Measurements from ENCODE around the gene NTN5.
"Not testable (repeated sequence)": the region's sequence is repeated elsewhere in the genome, so short reads cannot be mapped to it uniquely, and the experiment has no call there.

Gene NTN5

DNA sequence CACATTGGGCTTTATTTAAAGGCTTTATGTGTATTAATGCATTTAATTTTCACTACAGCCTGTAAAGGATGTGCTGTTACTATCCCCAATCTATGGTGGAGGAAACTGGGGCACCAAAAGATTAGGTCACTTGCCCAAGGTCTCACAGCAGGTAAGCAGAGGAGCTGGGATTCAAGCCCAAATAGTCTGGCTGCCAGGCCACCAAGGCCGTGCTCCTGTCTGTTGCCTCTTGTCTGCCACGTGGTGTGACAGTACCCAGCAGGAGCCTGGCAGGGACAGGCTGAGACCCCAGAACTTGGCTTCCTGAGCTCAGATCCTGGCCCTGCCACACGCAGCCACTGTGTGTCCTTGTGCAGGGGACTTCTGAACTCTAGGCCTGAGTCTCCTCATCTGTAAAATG lies 4.5 kb downstream of the NTN5 start:
- Histone ChIP-seq H3K27ac (ENCODE audit: low read depth, low read length) (no peak overlapping the region), H3K9me3 (ENCODE audit: insufficient read depth, low read depth, low read length) (no peaks in the 10 kb centered on the region), H3K9ac (ENCODE audit: low read depth, low read length) (no peak overlapping the region), H3K4me1 (ENCODE audit: insufficient read depth, low read length) (0 out of 2 replicates have a peak, but pooled peaks cover 2% of the 10 kb centered on the region), H3K36me3 (ENCODE audit: insufficient read depth, low read length) (no peaks in the 10 kb centered on the region), H3K4me3 (ENCODE audit: low read length) (no peak overlapping the region), H3K27me3 (ENCODE audit: insufficient read depth, low read length) (peaks cover under 1% of the 10 kb centered on the region; the same call in 1 of the 2 replicates)
- 85% methylated on average over 3 of the region's 3 CpGs for WGBS

DNA sequence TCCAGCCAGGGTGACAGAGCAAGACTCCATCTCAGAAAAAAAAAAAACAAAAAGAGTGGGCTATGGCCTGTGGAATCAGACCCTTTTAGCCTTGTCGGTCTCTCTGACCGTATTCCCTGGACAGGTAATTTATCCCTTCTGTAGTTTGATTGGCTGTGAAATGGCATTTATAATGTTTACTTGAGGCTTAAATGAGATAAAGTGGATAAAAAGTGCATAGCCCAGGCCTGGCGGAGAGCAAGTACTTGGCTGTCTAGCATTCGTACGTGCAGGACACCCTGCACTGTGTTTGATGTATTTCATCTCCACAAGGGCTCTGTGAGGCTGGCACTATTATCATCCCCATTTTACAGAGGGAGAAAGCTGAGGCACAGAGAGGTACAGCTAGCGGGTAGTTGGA lies 7.0 kb downstream of the NTN5 start:
- Histone ChIP-seq H3K9me3 (ENCODE audit: insufficient read depth, low read depth, low read length) (no peaks in the 10 kb centered on the region), H3K36me3 (ENCODE audit: insufficient read depth, low read length) (no peaks in the 10 kb centered on the region), H3K4me3 (ENCODE audit: low read length) (no peak overlapping the region), H3K27me3 (ENCODE audit: insufficient read depth, low read length) (no peaks in the 10 kb centered on the region), H3K4me1 (ENCODE audit: insufficient read depth, low read length) (no peaks in the 10 kb centered on the region), H3K9ac (ENCODE audit: low read depth, low read length) (no peak overlapping the region), H3K27ac (ENCODE audit: low read depth, low read length) (no peak overlapping the region)
- WGBS: 93% methylated on average over 6 of the region's 6 CpGs

DNA sequence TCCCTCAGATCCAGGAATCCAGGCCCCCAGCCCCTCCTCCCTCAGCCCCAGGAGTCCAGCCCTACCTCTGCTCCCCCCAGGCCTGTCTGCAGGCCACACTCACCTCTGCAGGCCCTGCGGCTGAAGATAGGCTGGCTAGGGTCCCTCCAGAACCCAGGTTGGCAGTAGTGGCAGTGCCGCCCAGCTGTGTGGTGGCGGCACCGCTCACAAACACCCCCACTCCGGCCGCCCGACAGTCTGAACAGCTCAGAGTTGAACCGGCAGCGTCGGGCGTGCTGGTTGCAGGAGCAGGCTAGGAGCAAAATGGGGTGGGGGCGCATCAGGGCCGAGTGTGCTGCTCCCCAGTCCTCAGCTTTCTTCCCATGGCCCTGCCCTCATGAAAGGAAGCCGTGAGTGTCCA lies 8.3 kb downstream of the NTN5 start:
- Histone ChIP-seq H3K4me1 (ENCODE audit: insufficient read depth, low read length) (no peaks in the 10 kb centered on the region), H3K36me3 (ENCODE audit: insufficient read depth, low read length) (no peaks in the 10 kb centered on the region), H3K9me3 (ENCODE audit: insufficient read depth, low read depth, low read length) (no peaks in the 10 kb centered on the region), H3K27me3 (ENCODE audit: insufficient read depth, low read length) (no peaks in the 10 kb centered on the region), H3K9ac (ENCODE audit: low read depth, low read length) (no peak overlapping the region), H3K4me3 (ENCODE audit: low read length) (no peak overlapping the region), H3K27ac (ENCODE audit: low read depth, low read length) (no peak overlapping the region)
- WGBS: 90% methylated on average over 14 of the region's 14 CpGs

DNA sequence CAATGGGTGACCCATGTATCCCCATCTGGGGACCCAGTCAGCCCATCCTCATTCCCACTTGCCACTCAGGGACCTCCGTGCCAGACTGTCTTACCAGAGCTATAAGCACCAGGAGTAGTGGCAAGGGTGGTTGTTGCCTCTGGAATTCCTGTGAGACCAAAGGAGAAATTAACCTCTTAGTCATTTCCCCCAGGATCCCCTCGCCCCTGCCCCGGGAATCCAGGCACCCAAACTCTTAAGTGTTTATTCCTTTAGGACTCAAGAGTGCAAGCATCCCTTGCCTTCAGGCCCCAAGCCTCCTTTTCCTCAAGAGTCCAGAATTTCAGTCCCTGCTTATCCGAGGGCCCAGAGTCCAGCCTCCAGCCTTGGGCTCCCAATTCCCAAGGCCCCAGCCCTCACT lies 9.2 kb downstream of the NTN5 start:
- Histone ChIP-seq H3K4me1 (ENCODE audit: insufficient read depth, low read length) (no peaks in the 10 kb centered on the region), H3K4me3 (ENCODE audit: low read length) (no peak overlapping the region), H3K9ac (ENCODE audit: low read depth, low read length) (no peak overlapping the region), H3K9me3 (ENCODE audit: insufficient read depth, low read depth, low read length) (no peaks in the 10 kb centered on the region), H3K27me3 (ENCODE audit: insufficient read depth, low read length) (no peaks in the 10 kb centered on the region), H3K27ac (ENCODE audit: low read depth, low read length) (no peak overlapping the region), H3K36me3 (ENCODE audit: insufficient read depth, low read length) (no peaks in the 10 kb centered on the region)
- 91% methylated on average over 4 of the region's 4 CpGs for WGBS

DNA sequence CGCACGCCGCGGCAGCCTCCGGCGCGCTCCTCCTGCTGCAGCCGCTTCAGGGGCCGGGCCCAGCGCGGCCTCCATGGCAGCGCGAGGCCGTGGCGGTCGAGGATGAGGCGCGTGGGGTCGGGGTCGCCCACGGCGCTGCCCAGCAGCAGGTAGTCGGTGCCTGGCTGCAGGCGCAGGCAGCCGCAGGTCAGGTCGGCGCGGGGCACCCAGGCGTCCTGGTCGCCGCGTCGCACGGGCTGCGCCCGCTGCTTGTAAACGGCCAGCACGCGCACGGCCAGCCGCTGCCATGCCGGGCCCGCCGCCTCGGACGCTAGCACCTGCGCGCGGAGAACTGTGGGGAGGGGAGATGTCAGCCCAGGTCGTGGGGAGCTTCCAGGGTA lies 11.1 kb downstream of the NTN5 start:
- H3K9me3 ChIP-seq (ENCODE audit: insufficient read depth, low read depth, low read length): no peaks in the 10 kb centered on the region
- H3K9ac ChIP-seq (ENCODE audit: low read depth, low read length): no peak overlapping the region
- no peak overlapping the region for H3K4me3 ChIP-seq (ENCODE audit: low read length)
- no peaks in the 10 kb centered on the region for H3K36me3 ChIP-seq (ENCODE audit: insufficient read depth, low read length)
- no peaks in the 10 kb centered on the region for H3K27me3 ChIP-seq (ENCODE audit: insufficient read depth, low read length)
- H3K27ac ChIP-seq (ENCODE audit: low read depth, low read length): no peak overlapping the region
- WGBS: 96% methylated on average over 50 of the region's 50 CpGs
- H3K4me1 ChIP-seq (ENCODE audit: insufficient read depth, low read length): 0 out of 2 replicates have a peak, but pooled peaks cover 3% of the 10 kb centered on the region

DNA sequence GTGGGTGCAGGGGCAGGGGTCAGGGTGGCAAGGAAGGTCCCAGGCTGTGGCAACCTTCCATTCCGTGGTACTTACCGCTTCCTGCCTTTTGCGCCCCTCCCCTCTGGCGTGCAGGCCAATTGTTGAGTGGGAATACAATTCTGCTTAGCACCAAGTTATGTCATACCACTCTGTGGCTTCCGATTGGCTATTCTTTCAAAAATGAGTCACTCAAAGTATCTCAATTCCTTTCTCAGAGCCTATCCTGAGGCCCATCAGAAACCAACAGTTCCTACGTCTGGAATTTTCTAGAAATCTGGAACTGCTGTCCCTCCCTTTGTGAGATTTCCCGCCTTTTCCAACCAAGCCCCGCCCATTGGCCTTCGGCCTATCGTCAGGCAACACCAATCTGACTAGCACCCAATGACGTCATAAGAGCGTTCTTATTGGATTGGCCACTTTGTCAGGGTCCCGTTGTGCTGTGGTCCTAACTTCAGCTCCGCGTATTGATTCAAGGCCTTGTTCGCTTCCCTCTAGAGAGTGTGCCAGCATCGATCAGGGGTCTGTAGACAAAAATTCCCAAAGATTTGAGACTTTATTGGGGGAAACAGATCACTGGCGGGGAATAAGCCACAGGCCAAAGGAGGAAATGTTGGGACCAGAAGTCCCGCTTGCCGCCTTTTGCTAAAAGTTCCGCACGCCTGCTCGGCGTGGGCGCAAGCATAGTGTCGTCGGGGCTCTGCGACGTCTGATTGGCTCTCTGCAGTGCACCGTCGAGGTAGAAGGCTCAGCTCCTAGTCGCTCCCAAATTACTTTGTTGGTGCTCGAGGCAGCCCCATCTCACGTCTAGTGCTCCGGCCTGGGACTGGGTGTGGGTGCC lies 11.7 kb downstream of the NTN5 start:
- 0 out of 2 replicates have a peak, but pooled peaks cover 3% of the 10 kb centered on the region for H3K4me1 ChIP-seq (ENCODE audit: insufficient read depth, low read length)
- no peak overlapping the region for H3K27ac ChIP-seq (ENCODE audit: low read depth, low read length)
- H3K4me3 ChIP-seq (ENCODE audit: low read length): no peak overlapping the region
- no peaks in the 10 kb centered on the region for H3K36me3 ChIP-seq (ENCODE audit: insufficient read depth, low read length)
- H3K9me3 ChIP-seq (ENCODE audit: insufficient read depth, low read depth, low read length): no peaks in the 10 kb centered on the region
- 88% methylated on average over 35 of the region's 35 CpGs for WGBS
- no peaks in the 10 kb centered on the region for H3K27me3 ChIP-seq (ENCODE audit: insufficient read depth, low read length)
- no peak overlapping the region for H3K9ac ChIP-seq (ENCODE audit: low read depth, low read length)

DNA sequence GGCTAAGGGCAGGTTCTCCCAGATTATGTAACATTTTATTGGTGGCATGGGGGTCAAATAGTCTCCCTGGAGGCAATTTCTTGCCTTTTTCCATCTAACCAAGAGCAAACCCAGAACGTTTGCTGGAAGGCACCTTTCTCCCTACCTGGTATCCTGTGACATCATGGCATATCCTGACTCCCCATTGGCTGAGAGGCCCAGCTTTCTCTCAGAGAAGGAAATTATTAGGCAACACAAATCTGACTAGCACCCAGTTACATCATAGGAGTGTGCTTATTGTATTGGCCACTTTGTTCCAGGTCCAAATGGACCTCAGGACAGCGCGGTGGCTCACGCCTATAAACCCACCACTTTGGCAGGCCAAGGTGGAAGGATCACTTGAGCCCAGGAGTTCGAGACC lies 13.0 kb downstream of the NTN5 start:
- no peak overlapping the region for H3K27ac ChIP-seq (ENCODE audit: low read depth, low read length)
- no peak overlapping the region for H3K9ac ChIP-seq (ENCODE audit: low read depth, low read length)
- no peaks in the 10 kb centered on the region for H3K27me3 ChIP-seq (ENCODE audit: insufficient read depth, low read length)
- H3K4me1 ChIP-seq (ENCODE audit: insufficient read depth, low read length): peaks cover 4% of the 10 kb centered on the region; the same call in 1 of the 2 replicates
- H3K36me3 ChIP-seq (ENCODE audit: insufficient read depth, low read length): no peaks in the 10 kb centered on the region
- no peaks in the 10 kb centered on the region for H3K9me3 ChIP-seq (ENCODE audit: insufficient read depth, low read depth, low read length)
- 88% methylated on average over 5 of the region's 5 CpGs for WGBS
- H3K4me3 ChIP-seq (ENCODE audit: low read length): no peak overlapping the region

DNA sequence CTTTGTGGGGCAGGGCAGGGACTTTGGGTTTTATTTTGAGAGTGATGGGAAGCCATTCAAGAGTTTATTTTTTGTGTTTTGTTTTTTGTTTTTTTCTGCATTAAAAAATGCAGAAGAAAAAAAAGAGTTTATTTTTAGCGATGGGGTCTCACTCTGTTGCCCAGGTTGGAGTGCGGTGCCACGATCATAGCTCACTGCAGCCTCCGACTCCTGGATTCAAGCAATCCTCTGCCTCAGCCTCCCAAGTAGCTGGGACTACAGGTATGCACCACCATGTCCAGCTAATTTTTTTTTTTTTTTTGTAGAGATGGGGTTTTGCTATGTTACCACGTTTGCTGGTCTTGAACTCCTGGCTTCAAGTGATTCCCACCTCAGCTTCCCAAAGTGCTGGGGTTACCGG lies 14.3 kb downstream of the NTN5 start:
- no peaks in the 10 kb centered on the region for H3K27me3 ChIP-seq (ENCODE audit: insufficient read depth, low read length)
- peaks cover 7% of the 10 kb centered on the region; the same call in 1 of the 2 replicates for H3K4me1 ChIP-seq (ENCODE audit: insufficient read depth, low read length)
- no peak overlapping the region for H3K4me3 ChIP-seq (ENCODE audit: low read length)
- no peak overlapping the region for H3K9ac ChIP-seq (ENCODE audit: low read depth, low read length)
- no peak overlapping the region for H3K27ac ChIP-seq (ENCODE audit: low read depth, low read length)
- no peaks in the 10 kb centered on the region for H3K9me3 ChIP-seq (ENCODE audit: insufficient read depth, low read depth, low read length)
- H3K36me3 ChIP-seq (ENCODE audit: insufficient read depth, low read length): no peaks in the 10 kb centered on the region
- WGBS: 96% methylated on average over 6 of the region's 6 CpGs

DNA sequence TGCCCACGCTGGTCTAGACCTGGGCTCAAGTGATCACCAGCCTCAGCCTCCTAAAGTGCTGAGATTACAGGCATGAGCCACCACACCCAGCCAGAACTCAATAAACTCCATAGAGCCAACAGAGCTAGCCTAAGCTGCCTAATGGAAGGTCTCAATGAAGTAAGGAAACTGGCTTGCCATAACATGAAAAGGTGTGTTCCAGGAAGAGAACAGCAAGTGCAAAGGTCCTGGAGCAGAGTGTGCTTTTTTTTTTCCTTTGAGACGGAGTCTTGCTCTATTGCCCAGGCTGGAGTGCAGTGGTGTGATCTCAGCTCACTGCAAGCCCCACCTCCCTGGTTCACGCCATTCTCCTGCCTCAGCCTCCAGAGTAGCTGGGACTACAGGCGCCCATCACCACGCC lies 15.0 kb downstream of the NTN5 start:
- H3K36me3 ChIP-seq (ENCODE audit: insufficient read depth, low read length); H3K9me3 ChIP-seq (ENCODE audit: insufficient read depth, low read depth, low read length); H3K4me3 ChIP-seq (ENCODE audit: low read length); H3K27me3 ChIP-seq (ENCODE audit: insufficient read depth, low read length); H3K9ac ChIP-seq (ENCODE audit: low read depth, low read length); H3K4me1 ChIP-seq (ENCODE audit: insufficient read depth, low read length); H3K27ac ChIP-seq (ENCODE audit: low read depth, low read length): not testable (repeated sequence)
- WGBS: 97% methylated on average over 5 of the region's 5 CpGs

DNA sequence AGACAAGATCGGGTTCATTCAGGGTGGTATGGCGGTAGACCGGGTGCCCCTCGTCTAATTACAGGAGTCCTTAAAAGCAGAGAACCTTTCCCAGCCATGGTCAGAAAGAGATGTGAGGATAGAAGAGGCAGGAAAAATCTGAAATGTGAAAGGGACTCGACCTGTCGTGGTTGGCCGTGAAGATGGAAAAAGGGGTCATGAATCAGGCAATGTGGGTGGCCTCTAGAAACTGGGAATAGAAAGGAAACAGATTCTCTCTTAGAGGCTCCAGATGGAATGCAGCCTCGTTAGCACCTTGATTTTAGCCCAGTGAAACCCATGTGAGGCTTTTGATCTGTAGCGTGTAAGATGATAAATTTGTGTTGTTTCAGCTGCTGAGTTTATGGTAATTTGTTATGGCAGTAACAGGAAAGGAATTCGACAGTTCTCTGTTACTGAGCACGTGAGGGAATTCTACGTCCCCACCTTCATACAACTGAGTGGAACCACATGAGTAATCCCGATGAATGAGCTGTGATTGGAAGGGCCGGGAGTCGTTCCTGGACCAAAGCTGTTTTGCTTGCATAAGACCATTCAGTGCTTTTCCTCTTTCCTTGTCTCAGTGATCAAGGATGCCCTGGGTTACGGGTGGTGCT lies 15.9 kb downstream of the NTN5 start:
- Histone ChIP-seq H3K4me3 (ENCODE audit: low read length) (no peak overlapping the region), H3K27me3 (ENCODE audit: insufficient read depth, low read length) (no peaks in the 10 kb centered on the region), H3K9me3 (ENCODE audit: insufficient read depth, low read depth, low read length) (no peaks in the 10 kb centered on the region), H3K9ac (ENCODE audit: low read depth, low read length) (no peak overlapping the region), H3K27ac (ENCODE audit: low read depth, low read length) (no peak overlapping the region), H3K36me3 (ENCODE audit: insufficient read depth, low read length) (no peaks in the 10 kb centered on the region), H3K4me1 (ENCODE audit: insufficient read depth, low read length) (peaks cover 7% of the 10 kb centered on the region; the same call in 1 of the 2 replicates)
- WGBS: 48% methylated on average over 16 of the region's 16 CpGs

DNA sequence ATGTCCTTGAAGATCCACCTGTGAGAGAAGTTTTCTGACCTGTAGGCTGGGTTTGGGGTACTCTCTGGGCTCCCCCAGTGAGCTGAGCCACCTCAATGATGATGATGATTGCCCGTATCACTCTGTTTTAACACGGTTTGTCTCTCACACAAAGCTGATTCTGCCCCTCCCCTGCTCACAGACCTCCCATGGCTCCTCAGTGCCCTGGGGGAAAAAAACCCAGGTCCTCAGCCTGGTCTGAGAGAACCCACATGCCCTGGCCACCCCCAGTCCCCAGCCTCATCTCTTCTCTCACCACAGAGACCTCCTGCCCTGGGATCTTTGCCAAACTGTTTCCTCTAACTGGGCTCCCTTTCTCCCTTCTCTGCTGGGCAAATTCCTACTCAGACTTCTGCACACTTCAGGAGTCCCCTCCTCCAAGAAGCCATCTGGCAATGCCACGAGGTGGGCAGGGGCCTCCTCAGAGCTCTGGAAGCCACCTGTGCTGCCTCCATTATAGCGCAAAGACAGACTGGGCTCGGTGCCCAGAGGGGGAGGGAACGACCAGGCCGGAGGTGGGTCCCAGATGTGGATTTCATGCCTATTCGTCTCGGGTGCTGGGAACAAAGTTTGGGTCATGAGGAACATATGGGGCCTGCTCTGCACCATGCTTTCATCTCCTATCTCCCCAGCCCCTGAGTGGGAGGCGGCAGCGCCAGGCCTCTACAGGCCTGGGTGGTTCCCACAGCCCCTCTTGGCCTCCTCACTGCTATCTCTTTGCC lies 18.3 kb downstream of the NTN5 start:
- Histone ChIP-seq H3K27ac (ENCODE audit: low read depth, low read length) (no peak overlapping the region), H3K9ac (ENCODE audit: low read depth, low read length) (peak overlapping the region; percentile 26; the same call in 1 of the 2 replicates), H3K27me3 (ENCODE audit: insufficient read depth, low read length) (no peaks in the 10 kb centered on the region), H3K4me3 (ENCODE audit: low read length) (no peak overlapping the region), H3K9me3 (ENCODE audit: insufficient read depth, low read depth, low read length) (no peaks in the 10 kb centered on the region), H3K4me1 (ENCODE audit: insufficient read depth, low read length) (peaks cover 7% of the 10 kb centered on the region; the same call in 1 of the 2 replicates), H3K36me3 (ENCODE audit: insufficient read depth, low read length) (no peaks in the 10 kb centered on the region)
- WGBS: 78% methylated on average over 11 of the region's 11 CpGs
